Purkinje cell (primary cell): ENCODE data around the gene PANK1. TPM values are rescaled to one million over a fixed set of nuclear protein-coding genes. Genes with fewer than 3 reads are reported as not detected.

Experiments used
- polyA plus RNA-seq: library from polyadenylated mRNA; unstranded; fragments of >200 nt; fragmentation: Nextera tagmentation; gene quantifications from 2 replicates; pipeline ENCODE4 v1.2.1, GENCODE V29; 2014

PANK1 gene
- polyA plus RNA-seq, result 2.2 and 7.9 TPM in 2 replicates

DNA sequence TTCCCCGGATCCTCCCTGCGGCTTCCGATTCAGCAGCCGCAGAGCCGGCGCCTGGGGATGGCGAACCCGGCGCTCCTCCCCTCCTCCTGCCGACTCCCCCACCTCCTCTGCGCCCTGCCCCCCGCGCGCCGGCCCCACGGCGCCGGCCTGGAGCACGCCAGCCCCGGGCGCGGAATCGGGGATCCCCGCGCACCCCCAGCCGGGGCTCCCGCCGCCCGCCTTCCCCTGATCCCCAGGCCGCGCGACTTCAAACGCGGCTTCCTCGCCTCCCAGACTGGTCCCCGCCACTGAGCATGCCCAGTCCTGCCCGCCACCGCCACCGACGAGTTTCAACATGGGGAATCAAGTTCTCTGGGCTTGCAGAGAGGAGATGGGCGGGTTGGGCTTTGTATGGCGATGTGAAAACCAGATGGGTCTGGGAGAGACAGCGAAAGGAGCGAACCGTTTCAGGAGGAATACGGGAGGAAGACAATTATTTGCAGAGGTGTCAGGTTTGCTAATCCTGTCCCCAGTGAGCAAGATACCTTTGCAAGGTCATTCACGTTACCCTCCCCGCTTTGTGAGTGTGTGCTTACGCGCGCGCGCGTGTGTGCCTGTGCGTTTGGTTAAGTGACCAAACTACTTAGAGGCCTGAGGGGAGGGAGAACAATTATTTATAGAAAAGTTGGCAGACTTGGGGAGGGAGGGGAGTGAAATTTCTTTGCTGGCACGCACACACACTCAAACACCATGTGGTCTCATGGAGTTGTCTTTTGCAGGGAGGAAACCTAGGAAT, at the start of gene PANK1:
PANK1 (minus strand) TSS at position 276 of the 775 bp plus-strand sequence. CDS start 351 bp downstream, outside the sequence.

GRCh38 chr10:89535171-89536012, 109.7 kb downstream of the PANK1 start, which contains the start of gene SLC16A12:
Gene SLC16A12, minus strand, starts transcription at chr10:89535594. Its CDS starts 73,016 bp downstream, at chr10:89462578.

Other genes starting within 250 kb of the PANK1 start
- gene IFIT5, start 230.7 kb downstream of the PANK1 start, polyA plus RNA-seq, result 5.9 and 11.0 TPM in 2 replicates
- gene SLC16A12, start 109.6 kb downstream of the PANK1 start, polyA plus RNA-seq, result not detected in 2 replicates
- gene KIF20B, start 56.3 kb upstream of the PANK1 start, polyA plus RNA-seq, result 2.4 and 3.4 TPM in 2 replicates